Measurements from ENCODE around the gene ZC3HAV1L. TPM values are rescaled to one million over a fixed set of nuclear protein-coding genes. Genes with fewer than 3 reads are reported as not detected.

Gene ZC3HAV1L
- total RNA-seq, 1 experiment from 2014 or later: 34.2 TPM

DNA sequence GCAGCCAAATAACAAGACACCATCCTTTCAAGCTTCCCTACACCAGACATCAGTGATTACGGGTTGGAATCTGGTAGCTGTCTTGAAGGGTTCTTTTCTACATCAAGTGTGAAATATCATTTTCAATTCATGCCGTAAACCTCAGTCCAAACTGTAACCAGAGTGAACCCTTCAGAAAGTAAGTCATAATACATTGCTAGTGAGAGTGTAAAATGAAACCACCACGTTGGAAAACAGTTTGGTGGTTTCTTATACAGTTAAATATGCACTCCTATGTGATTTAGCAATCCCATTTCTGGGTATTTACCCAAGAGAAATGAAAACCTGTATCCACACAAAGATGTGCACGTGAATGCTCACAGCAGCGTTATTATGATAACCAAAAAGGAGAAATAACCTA lies 25.6 kb upstream of the ZC3HAV1L start:
- Histone ChIP-seq H3K36me3 (ENCODE audit: low read depth) (peaks cover 9% of the 10 kb centered on the region; the same call in 1 of the 2 replicates), H3K4me3 (no peak overlapping the region), H3K4me1 (replicated peaks; ENCODE audit: insufficient read depth) (no peaks in the 10 kb centered on the region), H3K9me3 (ENCODE audit: insufficient read depth, low read depth) (no peaks in the 10 kb centered on the region), H2AFZ (no peak overlapping the region), H3K4me2 (no peak overlapping the region), H3K27me3 (ENCODE audit: insufficient read depth, low read depth) (no peaks in the 10 kb centered on the region), H3K9me2 (ENCODE audit: insufficient read depth) (no peaks in the 10 kb centered on the region; the same call in 1 of the 2 replicates), H3F3A (ENCODE audit: insufficient read depth, low read depth) (no peaks in the 10 kb centered on the region; the same call in 1 of the 2 replicates), H3K27ac (no peak overlapping the region), H4K20me1 (ENCODE audit: insufficient read depth) (no peaks in the 10 kb centered on the region; the same call in 1 of the 2 replicates), H3K79me2 (ENCODE audit: low read depth) (no peaks in the 10 kb centered on the region)
- CTCF ChIA-PET: no interaction called here
- BruUV-seq (replicated peaks): no TSS peak
- no peak for DNase-seq
- TF ChIP-seq EZH2 (IDR thresholded peaks at IDR 0.05; ENCODE audit: low read depth): no peak
- TF ChIP-seq, protein P1, sequence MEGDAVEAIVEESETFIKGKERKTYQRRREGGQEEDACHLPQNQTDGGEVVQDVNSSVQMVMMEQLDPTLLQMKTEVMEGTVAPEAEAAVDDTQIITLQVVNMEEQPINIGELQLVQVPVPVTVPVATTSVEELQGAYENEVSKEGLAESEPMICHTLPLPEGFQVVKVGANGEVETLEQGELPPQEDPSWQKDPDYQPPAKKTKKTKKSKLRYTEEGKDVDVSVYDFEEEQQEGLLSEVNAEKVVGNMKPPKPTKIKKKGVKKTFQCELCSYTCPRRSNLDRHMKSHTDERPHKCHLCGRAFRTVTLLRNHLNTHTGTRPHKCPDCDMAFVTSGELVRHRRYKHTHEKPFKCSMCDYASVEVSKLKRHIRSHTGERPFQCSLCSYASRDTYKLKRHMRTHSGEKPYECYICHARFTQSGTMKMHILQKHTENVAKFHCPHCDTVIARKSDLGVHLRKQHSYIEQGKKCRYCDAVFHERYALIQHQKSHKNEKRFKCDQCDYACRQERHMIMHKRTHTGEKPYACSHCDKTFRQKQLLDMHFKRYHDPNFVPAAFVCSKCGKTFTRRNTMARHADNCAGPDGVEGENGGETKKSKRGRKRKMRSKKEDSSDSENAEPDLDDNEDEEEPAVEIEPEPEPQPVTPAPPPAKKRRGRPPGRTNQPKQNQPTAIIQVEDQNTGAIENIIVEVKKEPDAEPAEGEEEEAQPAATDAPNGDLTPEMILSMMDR (conservative IDR thresholded peaks at IDR 0.05): no peak
- intact Hi-C loops (cut with micrococcal nuclease; ENCODE audit: unreplicated experiment): no loop called here
- POLR2A ChIA-PET (ENCODE audit: unreplicated experiment): no interaction called here

DNA sequence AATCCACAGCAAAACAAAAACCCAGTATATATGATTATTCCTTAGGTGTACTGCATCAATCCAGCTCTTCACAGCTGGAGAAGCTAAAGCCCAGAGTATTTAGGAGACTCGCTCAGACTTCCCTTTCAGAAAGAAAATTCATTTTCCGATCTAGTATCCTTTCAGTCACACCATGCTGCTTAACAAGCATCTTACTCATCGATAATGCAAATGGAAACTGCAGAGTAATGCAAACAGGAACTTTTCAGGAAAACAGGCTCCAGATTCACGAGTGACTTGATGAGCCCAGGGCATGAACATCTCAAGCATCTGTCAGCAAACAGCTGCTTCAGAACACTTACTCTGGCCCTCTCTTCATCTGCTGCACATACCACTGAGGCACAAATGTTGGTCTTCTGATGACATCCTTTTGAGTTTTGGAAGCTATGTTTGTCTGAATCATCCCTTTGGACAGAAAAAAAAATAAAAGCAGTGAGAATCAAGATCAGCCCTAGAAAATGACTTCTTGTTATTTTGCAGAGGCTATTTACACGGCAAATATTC lies 24.9 kb upstream of the ZC3HAV1L start:
- no peaks in the 10 kb centered on the region; the same call in 1 of the 2 replicates for H3F3A ChIP-seq (ENCODE audit: insufficient read depth, low read depth)
- H3K27me3 ChIP-seq (ENCODE audit: insufficient read depth, low read depth): no peaks in the 10 kb centered on the region
- ChIA-PET CTCF (no interaction called here), POLR2A (ENCODE audit: unreplicated experiment) (no interaction called here)
- TF ChIP-seq EZH2 (IDR thresholded peaks at IDR 0.05; ENCODE audit: low read depth): no peak
- TF ChIP-seq, protein P1 (conservative IDR thresholded peaks at IDR 0.05): no peak
- no peaks in the 10 kb centered on the region for H3K79me2 ChIP-seq (ENCODE audit: low read depth)
- no peak overlapping the region for H3K4me2 ChIP-seq
- BruUV-seq (replicated peaks): no TSS peak
- intact Hi-C loops (cut with micrococcal nuclease; ENCODE audit: unreplicated experiment): no loop called here
- DNase-seq: no peak
- H3K9me2 ChIP-seq (ENCODE audit: insufficient read depth): no peaks in the 10 kb centered on the region; the same call in 1 of the 2 replicates
- peaks cover 9% of the 10 kb centered on the region; the same call in 1 of the 2 replicates for H3K36me3 ChIP-seq (ENCODE audit: low read depth)
- no peak overlapping the region for H3K4me3 ChIP-seq
- no peak overlapping the region for H3K27ac ChIP-seq
- no peaks in the 10 kb centered on the region for H3K9me3 ChIP-seq (ENCODE audit: insufficient read depth, low read depth)
- no peaks in the 10 kb centered on the region for H3K4me1 ChIP-seq (replicated peaks; ENCODE audit: insufficient read depth)
- no peak overlapping the region for H2AFZ ChIP-seq
- H4K20me1 ChIP-seq (ENCODE audit: insufficient read depth): no peaks in the 10 kb centered on the region; the same call in 1 of the 2 replicates

DNA sequence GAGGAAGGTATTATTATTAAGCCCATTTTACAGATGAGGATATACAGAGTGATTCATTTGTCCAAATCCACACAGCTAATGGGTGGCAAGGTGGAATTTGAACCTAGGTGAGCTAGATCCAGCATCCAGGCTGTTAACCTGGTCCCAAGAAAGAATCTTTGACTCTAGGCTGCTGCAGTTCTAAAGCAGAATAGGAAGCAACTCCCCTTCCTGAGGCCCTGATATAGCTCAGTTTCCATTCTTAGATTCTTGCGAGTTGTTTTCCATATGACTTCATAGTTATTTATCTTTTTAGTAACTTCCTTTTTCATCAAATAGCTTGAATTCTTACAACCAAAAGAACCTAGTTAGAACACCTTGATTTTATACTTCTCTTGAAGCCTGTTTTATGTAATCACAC lies 24.1 kb upstream of the ZC3HAV1L start:
- TF ChIP-seq EZH2 (IDR thresholded peaks at IDR 0.05; ENCODE audit: low read depth): no peak
- TF ChIP-seq, protein P1 (conservative IDR thresholded peaks at IDR 0.05): no peak
- no peaks in the 10 kb centered on the region for H3K79me2 ChIP-seq (ENCODE audit: low read depth)
- no peaks in the 10 kb centered on the region; the same call in 1 of the 2 replicates for H3K9me2 ChIP-seq (ENCODE audit: insufficient read depth)
- H3K36me3 ChIP-seq (ENCODE audit: low read depth): peaks cover 9% of the 10 kb centered on the region; the same call in 1 of the 2 replicates
- ChIA-PET POLR2A (ENCODE audit: unreplicated experiment) (no interaction called here), CTCF (interaction anchor here (0.6 kb wide), 1 partner anchor 42 kb away, joined by 5 read pairs; no protein-coding TSS in a partner anchor)
- no peaks in the 10 kb centered on the region for H3K4me1 ChIP-seq (replicated peaks; ENCODE audit: insufficient read depth)
- no peak overlapping the region for H3K4me2 ChIP-seq
- H3F3A ChIP-seq (ENCODE audit: insufficient read depth, low read depth): no peaks in the 10 kb centered on the region; the same call in 1 of the 2 replicates
- no peaks in the 10 kb centered on the region; the same call in 1 of the 2 replicates for H4K20me1 ChIP-seq (ENCODE audit: insufficient read depth)
- no peak for DNase-seq
- H3K9me3 ChIP-seq (ENCODE audit: insufficient read depth, low read depth): no peaks in the 10 kb centered on the region
- no TSS peak for BruUV-seq (replicated peaks)
- no peak overlapping the region for H2AFZ ChIP-seq
- no peak overlapping the region for H3K27ac ChIP-seq
- H3K27me3 ChIP-seq (ENCODE audit: insufficient read depth, low read depth): no peaks in the 10 kb centered on the region
- intact Hi-C loops (cut with micrococcal nuclease; ENCODE audit: unreplicated experiment): no loop called here
- H3K4me3 ChIP-seq: no peak overlapping the region
